HUDEP-2 (cell line): ENCODE results near the gene TCTN1.
A peak's percentile ranks its signal among the peaks of the same experiment; 100 is the strongest.

Experiments used
- DNase-seq, 76 experiments: peaks; one replicate each; lab custom pipeline; 2025; ENCODE audit not compliant: unreplicated experiment in 76 of 76; lab: John Stamatoyannopoulos, UW

Gene TCTN1

GRCh38 chr12:110676171-110676570, 62.2 kb downstream of the TCTN1 start:
- DNase-seq = no peak

- no peak for DNase-seq
These were observed 63.4 kb downstream of the TCTN1 start for GRCh38 chr12:110677206-110677911.

GRCh38 chr12:110677982-110678381, 64.1 kb downstream of the TCTN1 start:
- no peak for DNase-seq

GRCh38 chr12:110679201-110679600, 65.3 kb downstream of the TCTN1 start:
- DNase-seq = no peak

- DNase-seq = no peak
These were observed 66.1 kb downstream of the TCTN1 start for GRCh38 chr12:110680032-110680431.

- DNase-seq = no peak
These were observed 70.0 kb downstream of the TCTN1 start for GRCh38 chr12:110683888-110684287.

GRCh38 chr12:110684312-110684836, 70.4 kb downstream of the TCTN1 start:
- no peak for DNase-seq

GRCh38 chr12:110686294-110686903, 72.5 kb downstream of the TCTN1 start:
- DNase-seq = no peak

- DNase-seq = peak in 5 of 76 experiments; percentile 2 to 12 (median 10)
These were observed 73.7 kb downstream of the TCTN1 start for GRCh38 chr12:110687396-110688169.

- no peak for DNase-seq
These were observed 74.7 kb downstream of the TCTN1 start, which contains the start of gene HVCN1 for GRCh38 chr12:110688446-110689280. Gene HVCN1, minus strand, starts transcription at chr12:110689115. Its CDS starts 5,870 bp downstream, at chr12:110683245.

- DNase-seq = peak in 2 of 76 experiments; percentile 5 to 6
These were observed 75.6 kb downstream of the TCTN1 start for GRCh38 chr12:110689281-110690126.

- no peak for DNase-seq
These were observed 76.2 kb downstream of the TCTN1 start for GRCh38 chr12:110690127-110690430.

GRCh38 chr12:110693731-110694130, 79.8 kb downstream of the TCTN1 start:
- DNase-seq = no peak

- peak in 68 of 76 experiments; percentile 8 to 72 (median 46) for DNase-seq
These were observed 80.5 kb downstream of the TCTN1 start for GRCh38 chr12:110694330-110694901.

GRCh38 chr12:110696283-110696682, 82.4 kb downstream of the TCTN1 start:
- DNase-seq = no peak

GRCh38 chr12:110697236-110697635, 83.3 kb downstream of the TCTN1 start:
- DNase-seq = no peak

GRCh38 chr12:110698171-110698902, 84.4 kb downstream of the TCTN1 start:
- DNase-seq = peak in 71 of 76 experiments; percentile 18 to 83 (median 59)
